ENCODE measurements around the gene CHST11. TPM values are rescaled to one million over a fixed set of nuclear protein-coding genes. Genes with fewer than 3 reads are reported as not detected.
A peak's percentile ranks its signal among the peaks of the same experiment; 100 is the strongest.

Gene CHST11
- total RNA-seq, 2 experiments from 2014 or later: 39.3 to 45.3 TPM

GRCh38 chr12:104501115-104501514 lies 44.4 kb downstream of the CHST11 start:
- DNase-seq: no peak
- Mint-ChIP-seq H3K27ac (no peak overlapping the region), H3K36me3 (ENCODE audit: low read depth) (no peaks in the 10 kb centered on the region), H3K9me3 (no peaks in the 10 kb centered on the region), H3K4me3 (no peak overlapping the region), H3K27me3 (ENCODE audit: low read depth) (no peaks in the 10 kb centered on the region), H3K4me1 (ENCODE audit: low read depth) (peaks cover 74% of the 10 kb centered on the region)
- CTCF ChIA-PET: interaction anchor here (0.9 to 1.7 kb wide), 3 partner anchors 23 to 119 kb away, joined by 3 to 4 read pairs (median 4); no protein-coding TSS in a partner anchor
- intact Hi-C loops (cut with micrococcal nuclease): no loop called here

GRCh38 chr12:104501660-104502059 lies 44.9 kb downstream of the CHST11 start:
- Mint-ChIP-seq H3K27me3 (ENCODE audit: low read depth) (no peaks in the 10 kb centered on the region), H3K36me3 (ENCODE audit: low read depth) (no peaks in the 10 kb centered on the region), H3K9me3 (no peaks in the 10 kb centered on the region), H3K27ac (no peak overlapping the region), H3K4me3 (no peak overlapping the region), H3K4me1 (ENCODE audit: low read depth) (peaks cover 72% of the 10 kb centered on the region)
- intact Hi-C loops (cut with micrococcal nuclease): no loop called here
- CTCF ChIA-PET: interaction anchor here (1.3 to 1.7 kb wide), 2 partner anchors 24 to 120 kb away, joined by 4 read pairs; no protein-coding TSS in a partner anchor
- DNase-seq: peak; percentile 43

DNA sequence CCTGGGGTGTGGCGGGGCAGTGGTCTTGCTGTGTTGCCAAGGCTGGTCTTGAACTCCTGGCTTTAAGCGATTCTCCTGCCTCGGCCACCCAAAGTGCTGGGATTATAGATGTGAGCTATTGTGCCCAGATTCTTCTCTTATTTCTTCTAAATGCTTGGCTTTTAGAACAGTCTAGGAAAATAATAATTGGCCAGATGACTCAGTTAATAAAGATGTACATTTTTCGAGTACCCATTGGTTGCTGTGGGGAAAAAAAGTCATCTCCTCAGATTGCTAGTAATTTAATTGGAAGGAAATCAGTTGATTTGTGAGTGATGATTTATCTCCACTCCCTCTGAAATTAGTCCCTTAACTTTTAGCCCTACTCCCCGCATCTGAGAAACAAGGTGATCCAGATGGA lies 45.5 kb downstream of the CHST11 start:
- Mint-ChIP-seq H3K9me3 (no peaks in the 10 kb centered on the region), H3K27ac (no peak overlapping the region), H3K27me3 (ENCODE audit: low read depth) (no peaks in the 10 kb centered on the region), H3K4me1 (ENCODE audit: low read depth) (peaks cover 67% of the 10 kb centered on the region), H3K36me3 (ENCODE audit: low read depth) (no peaks in the 10 kb centered on the region), H3K4me3 (no peak overlapping the region)
- intact Hi-C loops (cut with micrococcal nuclease): no loop called here
- no peak for DNase-seq
- CTCF ChIA-PET: interaction anchor here (1.0 to 1.7 kb wide), 2 partner anchors 24 to 121 kb away, joined by 3 to 4 read pairs; no protein-coding TSS in a partner anchor

GRCh38 chr12:104502638-104503037 lies 45.9 kb downstream of the CHST11 start:
- no peaks in the 10 kb centered on the region for H3K36me3 Mint-ChIP-seq (ENCODE audit: low read depth)
- no peaks in the 10 kb centered on the region for H3K9me3 Mint-ChIP-seq
- no peak overlapping the region for H3K4me3 Mint-ChIP-seq
- intact Hi-C loops (cut with micrococcal nuclease): no loop called here
- H3K27me3 Mint-ChIP-seq (ENCODE audit: low read depth): no peaks in the 10 kb centered on the region
- peaks cover 65% of the 10 kb centered on the region for H3K4me1 Mint-ChIP-seq (ENCODE audit: low read depth)
- CTCF ChIA-PET: interaction anchor here (1.0 to 1.7 kb wide), 2 partner anchors 25 to 121 kb away, joined by 3 to 4 read pairs; no protein-coding TSS in a partner anchor
- H3K27ac Mint-ChIP-seq: no peak overlapping the region
- DNase-seq: no peak

- Mint-ChIP-seq H3K9me3 (no peaks in the 10 kb centered on the region), H3K27ac (no peak overlapping the region), H3K4me1 (ENCODE audit: low read depth) (peaks cover 64% of the 10 kb centered on the region), H3K4me3 (no peak overlapping the region), H3K36me3 (ENCODE audit: low read depth) (no peaks in the 10 kb centered on the region), H3K27me3 (ENCODE audit: low read depth) (no peaks in the 10 kb centered on the region)
- no peak for DNase-seq
- intact Hi-C loops (cut with micrococcal nuclease): no loop called here
- CTCF ChIA-PET: interaction anchor here (1.4 kb wide), 1 partner anchor 45 kb away, joined by 6 read pairs; no protein-coding TSS in a partner anchor
Observed at GRCh38 chr12:104503191-104503590, 46.4 kb downstream of the CHST11 start.

DNA sequence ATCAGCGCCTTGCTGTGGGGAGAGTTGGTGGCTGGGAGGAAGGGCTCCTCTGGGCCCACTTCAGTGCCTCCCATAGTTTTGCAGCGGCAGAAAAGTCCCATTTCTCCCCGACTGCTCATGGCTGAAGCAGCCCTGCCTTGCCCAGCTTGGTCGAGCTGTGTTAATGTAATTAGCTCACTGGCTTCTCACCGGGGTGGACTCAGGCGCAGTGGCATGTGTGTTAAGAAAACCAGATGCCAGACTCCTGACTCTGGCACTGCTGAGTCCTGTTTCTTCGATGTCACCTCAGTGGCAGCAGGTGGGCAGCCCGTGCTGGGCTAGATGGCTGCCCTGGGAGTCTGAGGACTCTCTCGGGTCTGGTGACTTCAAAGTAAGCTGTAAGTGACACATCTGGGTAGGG lies 47.4 kb downstream of the CHST11 start:
- Mint-ChIP-seq H3K9me3 (peaks cover 5% of the 10 kb centered on the region), H3K27me3 (ENCODE audit: low read depth) (no peaks in the 10 kb centered on the region), H3K4me3 (no peak overlapping the region), H3K36me3 (ENCODE audit: low read depth) (peaks cover 5% of the 10 kb centered on the region), H3K4me1 (ENCODE audit: low read depth) (peaks cover 60% of the 10 kb centered on the region), H3K27ac (no peak overlapping the region)
- no peak for DNase-seq
- intact Hi-C loops (cut with micrococcal nuclease): no loop called here
- CTCF ChIA-PET: interaction anchor here (1.4 kb wide), 1 partner anchor 46 kb away, joined by 6 read pairs; no protein-coding TSS in a partner anchor

DNA sequence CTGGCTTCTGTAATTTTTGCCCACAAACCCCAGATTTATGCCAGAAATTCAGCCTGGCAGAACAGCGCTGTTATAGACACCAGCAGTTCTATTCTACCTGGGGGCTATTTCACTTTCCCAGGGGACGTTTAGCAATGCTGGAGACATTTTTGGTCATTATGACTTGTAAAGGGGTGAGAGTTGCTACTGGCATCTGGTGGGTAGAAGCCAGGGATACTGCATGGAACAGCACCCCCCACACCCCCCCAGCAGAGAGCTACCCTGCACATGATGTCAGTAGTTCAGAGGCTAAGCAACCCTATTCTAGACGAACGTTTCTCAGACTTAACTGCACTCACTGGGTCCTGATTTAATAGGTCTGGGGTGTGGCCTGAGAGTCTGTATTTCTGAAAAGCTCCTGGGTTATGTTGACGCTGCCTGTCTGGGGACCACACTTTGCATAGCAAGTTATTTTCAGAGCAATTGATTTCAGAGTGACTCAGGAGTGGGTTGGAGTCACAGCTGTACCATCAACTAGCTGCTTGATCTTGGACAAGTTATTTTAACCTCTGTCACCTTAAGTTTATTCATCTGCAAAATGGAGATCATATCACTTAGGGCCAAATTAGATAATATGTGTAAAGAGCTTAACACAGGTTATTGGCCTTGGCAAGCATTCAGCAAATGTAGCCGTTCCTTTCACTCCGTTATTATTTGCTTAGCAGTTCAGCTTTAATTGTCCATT lies 48.5 kb downstream of the CHST11 start:
- no peak overlapping the region for H3K27ac Mint-ChIP-seq
- H3K27me3 Mint-ChIP-seq (ENCODE audit: low read depth): no peaks in the 10 kb centered on the region
- peaks cover 7% of the 10 kb centered on the region for H3K36me3 Mint-ChIP-seq (ENCODE audit: low read depth)
- H3K4me3 Mint-ChIP-seq: no peak overlapping the region
- peaks cover 5% of the 10 kb centered on the region for H3K9me3 Mint-ChIP-seq
- intact Hi-C loops (cut with micrococcal nuclease): no loop called here
- CTCF ChIA-PET: interaction anchor here (0.6 to 1.4 kb wide), 2 partner anchors 12 to 18 kb away, joined by 3 read pairs; no protein-coding TSS in a partner anchor
- H3K4me1 Mint-ChIP-seq (ENCODE audit: low read depth): peaks cover 60% of the 10 kb centered on the region
- DNase-seq: no peak

- CTCF ChIA-PET: interaction anchor here (1.2 to 1.4 kb wide), 2 partner anchors 9 to 10 kb away, joined by 3 read pairs; no protein-coding TSS in a partner anchor
- no peak for DNase-seq
- Mint-ChIP-seq H3K9me3 (peaks cover 5% of the 10 kb centered on the region), H3K4me1 (ENCODE audit: low read depth) (peaks cover 55% of the 10 kb centered on the region), H3K27me3 (ENCODE audit: low read depth) (no peaks in the 10 kb centered on the region), H3K27ac (no peak overlapping the region), H3K36me3 (ENCODE audit: low read depth) (peaks cover 7% of the 10 kb centered on the region), H3K4me3 (no peak overlapping the region)
- intact Hi-C loops (cut with micrococcal nuclease): no loop called here
Observed at GRCh38 chr12:104506676-104507401, 50.1 kb downstream of the CHST11 start.

DNA sequence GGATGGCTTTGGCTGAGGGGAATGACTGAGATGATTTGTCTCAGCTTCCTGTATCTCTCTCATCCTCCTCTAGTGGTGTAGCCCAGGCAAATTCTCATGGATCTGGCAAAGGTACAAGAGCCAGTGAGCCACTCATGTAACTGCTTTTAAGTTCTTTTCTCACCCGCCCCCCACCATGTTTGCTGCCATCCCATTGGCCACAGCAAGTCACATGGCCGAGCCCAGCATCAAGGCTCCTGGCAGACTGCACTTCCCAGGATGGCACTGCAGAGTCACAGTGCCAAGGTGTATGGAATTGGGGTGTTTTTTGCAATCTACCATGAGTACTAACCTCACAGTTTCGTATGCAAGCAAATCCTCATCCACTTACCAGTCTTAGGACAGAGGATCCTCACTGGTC lies 50.9 kb downstream of the CHST11 start:
- no peak overlapping the region for H3K27ac Mint-ChIP-seq
- CTCF ChIA-PET: interaction anchor here (2.4 kb wide), 1 partner anchor 8 kb away, joined by 8 read pairs; no protein-coding TSS in a partner anchor
- intact Hi-C loops (cut with micrococcal nuclease): no loop called here
- peaks cover 5% of the 10 kb centered on the region for H3K9me3 Mint-ChIP-seq
- peaks cover 7% of the 10 kb centered on the region for H3K36me3 Mint-ChIP-seq (ENCODE audit: low read depth)
- no peaks in the 10 kb centered on the region for H3K27me3 Mint-ChIP-seq (ENCODE audit: low read depth)
- H3K4me1 Mint-ChIP-seq (ENCODE audit: low read depth): peaks cover 49% of the 10 kb centered on the region
- H3K4me3 Mint-ChIP-seq: no peak overlapping the region
- DNase-seq: no peak

DNA sequence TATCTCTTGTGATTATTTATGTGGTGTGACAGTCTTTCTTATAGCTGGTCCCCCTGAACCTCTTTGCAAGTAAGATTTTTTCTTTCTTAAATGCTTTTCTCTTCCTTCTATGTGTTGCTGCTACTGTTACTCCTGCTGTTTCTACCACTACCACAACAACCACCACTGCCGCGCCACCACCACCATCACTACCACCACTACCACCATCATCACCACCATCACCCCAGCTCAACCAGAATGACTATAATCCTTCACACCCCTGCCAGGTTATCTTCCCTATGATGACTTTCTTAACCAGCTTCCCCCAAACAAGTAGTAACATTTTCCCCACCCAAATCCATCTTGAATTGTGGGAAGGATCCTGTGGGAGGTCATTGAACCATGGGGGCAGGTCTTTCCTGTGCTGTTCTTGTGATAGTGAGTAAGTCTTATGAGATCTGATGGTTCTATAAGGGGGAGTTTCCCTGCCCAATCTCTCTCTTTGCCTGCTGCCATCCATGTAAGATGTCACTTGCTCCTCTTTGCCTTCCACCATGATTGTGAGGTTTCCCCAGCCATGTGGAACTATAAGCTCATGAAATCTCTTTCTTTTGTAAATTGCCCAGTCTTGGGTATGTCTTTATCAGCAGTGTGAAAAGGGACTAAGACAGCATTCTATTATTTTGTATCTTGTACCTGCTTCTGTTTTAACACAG lies 52.2 kb downstream of the CHST11 start:
- Mint-ChIP-seq H3K9me3 (peaks cover 5% of the 10 kb centered on the region), H3K4me1 (ENCODE audit: low read depth) (peaks cover 43% of the 10 kb centered on the region), H3K36me3 (ENCODE audit: low read depth) (peaks cover 7% of the 10 kb centered on the region), H3K27me3 (ENCODE audit: low read depth) (no peaks in the 10 kb centered on the region), H3K27ac (no peak overlapping the region), H3K4me3 (no peak overlapping the region)
- no peak for DNase-seq
- CTCF ChIA-PET: interaction anchor here (0.7 to 2.4 kb wide), 2 partner anchors 9 to 302 kb away, joined by 3 to 8 read pairs; no protein-coding TSS in a partner anchor
- intact Hi-C loops (cut with micrococcal nuclease): no loop called here

DNA sequence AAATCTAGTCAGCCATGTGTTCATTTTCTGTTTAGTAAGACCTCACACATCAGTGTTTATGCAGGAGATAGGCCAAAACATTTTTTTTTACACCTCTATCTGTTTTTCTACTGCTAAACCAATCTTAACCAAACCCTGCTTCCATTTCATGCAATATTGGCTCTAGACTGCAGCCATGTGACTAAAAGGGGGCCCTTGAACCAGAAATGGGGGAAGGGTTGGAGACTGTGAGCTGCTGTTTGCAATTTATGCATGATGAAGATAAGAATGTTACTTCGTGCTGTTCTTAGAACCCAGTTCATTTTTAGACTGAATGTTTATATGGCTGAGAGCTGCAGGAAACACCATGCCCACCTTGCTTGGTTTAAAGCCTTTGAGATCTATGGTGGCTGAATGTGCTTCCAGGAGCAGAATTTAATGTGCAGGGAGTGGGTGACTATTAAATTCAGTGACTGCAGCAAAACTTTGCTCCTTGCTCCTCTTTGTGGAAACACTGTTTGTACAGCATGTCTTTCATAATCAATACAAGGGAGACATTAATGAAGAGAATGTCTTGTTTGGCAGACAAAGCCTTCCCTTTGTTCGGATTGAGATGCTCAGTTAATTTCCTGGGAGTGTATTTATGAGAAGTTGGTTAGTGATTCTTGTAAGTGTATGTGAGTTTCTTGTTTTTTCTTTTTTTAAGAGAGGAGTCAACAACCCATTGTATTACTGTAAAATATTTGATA lies 53.6 kb downstream of the CHST11 start:
- Mint-ChIP-seq H3K9me3 (peaks cover 5% of the 10 kb centered on the region), H3K27ac (no peak overlapping the region), H3K4me1 (ENCODE audit: low read depth) (peaks cover 38% of the 10 kb centered on the region), H3K4me3 (no peak overlapping the region), H3K36me3 (ENCODE audit: low read depth) (peaks cover 7% of the 10 kb centered on the region), H3K27me3 (ENCODE audit: low read depth) (no peaks in the 10 kb centered on the region)
- CTCF ChIA-PET: no interaction called here
- DNase-seq: no peak
- intact Hi-C loops (cut with micrococcal nuclease): no loop called here
